GM19025 (cell line): Measurements from ENCODE around the gene CDON.

Experiments used
- ATAC-seq: cut with Tn5 transposase; IDR thresholded peaks from one replicate; pipeline ENCODE4 v1.9.1; 2021; ENCODE audit warnings: mild to moderate bottlenecking, low read depth, moderate library complexity; ENCODE audit not compliant: unreplicated experiment

CDON gene

DNA sequence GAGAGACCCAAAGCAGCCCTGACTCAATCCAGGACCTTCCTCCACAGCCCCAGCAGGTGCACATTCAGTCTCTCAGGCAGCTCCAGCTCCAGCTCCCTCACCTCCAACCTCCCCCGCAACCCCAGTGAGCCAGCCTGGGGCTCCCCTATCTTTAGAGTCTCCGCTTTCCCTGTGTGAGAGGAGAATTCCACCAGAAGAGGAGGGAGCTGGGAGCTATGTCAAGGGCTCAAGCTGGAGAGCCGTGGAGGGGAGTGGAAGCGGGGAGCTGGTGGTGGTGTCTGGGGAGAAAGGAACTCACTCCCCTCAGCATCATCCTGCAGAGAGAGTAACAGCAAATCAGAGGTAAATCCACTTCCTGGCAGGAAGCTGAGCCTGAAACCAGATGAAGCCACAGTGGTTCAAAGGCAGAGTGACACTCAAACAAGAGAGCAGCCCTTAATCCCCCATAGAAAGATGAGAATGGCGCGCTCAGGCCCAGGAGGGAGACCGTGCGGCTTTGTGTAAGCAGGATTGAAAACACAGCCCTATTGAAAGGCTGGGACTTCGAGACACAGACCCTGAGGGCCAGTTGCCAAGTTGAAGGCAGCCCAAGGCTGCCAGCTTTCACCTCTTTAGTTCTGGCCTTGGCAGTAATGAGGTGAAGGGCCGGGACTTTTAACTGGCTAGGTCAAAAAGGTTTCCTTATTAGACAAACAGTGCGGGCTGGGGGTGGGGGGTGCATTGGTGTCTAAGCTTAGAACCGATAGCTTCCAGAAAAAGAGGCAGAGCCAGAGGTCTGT, 21.4 kb upstream of the CDON start:
- ATAC-seq = no peak

DNA sequence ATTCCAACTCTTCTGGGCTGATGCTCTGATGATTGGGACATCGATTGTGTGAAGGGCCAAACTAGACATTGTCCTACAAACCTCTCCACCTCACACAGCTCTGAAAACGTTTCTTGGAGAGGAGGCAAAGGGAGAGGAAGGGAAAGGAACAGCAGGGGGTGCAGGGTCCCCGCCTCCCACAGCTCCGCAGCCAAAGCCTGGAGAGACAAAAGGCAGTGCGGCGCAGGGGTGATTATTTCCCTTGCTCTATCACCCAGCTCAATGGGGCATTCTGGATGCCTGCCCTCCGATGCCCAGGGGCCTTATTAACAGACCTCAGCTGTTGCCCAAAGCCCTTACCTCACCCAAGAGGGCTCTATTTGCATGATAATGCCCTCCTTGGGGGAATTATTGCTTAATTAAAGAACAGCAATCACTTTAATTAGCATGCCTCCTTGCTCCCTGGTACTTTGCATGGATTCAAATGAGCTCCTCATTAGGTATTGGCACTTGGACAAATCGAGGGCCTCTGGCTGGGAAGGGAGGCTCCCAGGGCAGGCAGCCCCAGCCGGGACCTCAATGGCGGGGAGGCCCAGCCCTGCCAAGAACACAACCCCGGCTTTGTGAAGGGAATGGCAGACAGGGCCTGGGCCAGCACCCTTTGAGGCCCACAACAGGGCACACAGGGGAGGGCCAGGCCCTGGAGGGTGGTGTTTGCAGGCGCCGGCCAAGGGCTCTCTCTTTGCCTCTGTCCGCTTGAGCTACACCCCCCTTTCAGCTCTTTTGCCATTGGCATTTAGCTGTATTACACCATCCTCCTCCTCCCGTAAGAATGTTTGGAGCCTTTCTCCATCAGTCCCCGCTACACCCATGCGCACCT, 19.8 kb upstream of the CDON start:
- ATAC-seq = no peak

GRCh38 chr11:126081915-126082250, 19.2 kb upstream of the CDON start:
- no peak for ATAC-seq

DNA sequence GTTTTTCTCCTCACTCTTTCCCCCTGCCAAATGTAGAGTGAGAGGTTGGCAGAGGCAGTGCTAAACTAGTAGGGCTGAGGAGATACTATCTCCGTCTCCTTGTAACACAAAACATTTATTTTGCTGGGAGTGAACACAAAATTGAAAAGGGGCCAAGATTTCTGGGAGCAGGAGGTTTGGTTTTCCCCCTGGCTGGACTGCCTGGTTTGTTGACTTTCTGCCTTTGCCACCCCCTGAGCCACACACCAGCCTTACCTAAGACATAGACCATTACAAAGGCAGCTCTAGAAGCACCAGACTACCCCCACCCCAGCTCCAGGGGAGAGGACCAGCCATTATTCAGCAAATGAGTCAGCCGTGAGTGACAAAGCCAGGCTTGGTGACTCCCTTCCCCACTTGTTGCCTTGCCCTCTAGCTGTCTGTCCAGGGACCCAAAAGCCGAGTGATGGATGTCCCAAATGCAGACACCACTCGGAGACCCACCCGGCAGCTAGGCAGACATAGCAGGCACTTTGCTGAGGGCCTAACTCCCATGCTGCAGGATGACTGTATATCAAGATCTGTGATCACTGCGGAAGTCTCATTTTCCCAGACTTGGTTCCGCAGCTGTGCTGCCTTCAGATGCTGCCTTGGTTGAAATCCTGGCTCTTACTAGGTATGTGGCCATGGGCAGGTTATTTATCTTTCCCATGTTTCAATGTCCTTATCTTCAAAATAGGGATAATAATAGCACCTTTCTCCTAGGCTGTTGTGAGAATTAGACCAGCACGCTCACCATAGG, 17.7 kb upstream of the CDON start:
- ATAC-seq = no peak

- ATAC-seq = no peak
Observed at GRCh38 chr11:126079621-126080124, 17.0 kb upstream of the CDON start.

GRCh38 chr11:126076641-126077040, 14.0 kb upstream of the CDON start:
- no peak for ATAC-seq

DNA sequence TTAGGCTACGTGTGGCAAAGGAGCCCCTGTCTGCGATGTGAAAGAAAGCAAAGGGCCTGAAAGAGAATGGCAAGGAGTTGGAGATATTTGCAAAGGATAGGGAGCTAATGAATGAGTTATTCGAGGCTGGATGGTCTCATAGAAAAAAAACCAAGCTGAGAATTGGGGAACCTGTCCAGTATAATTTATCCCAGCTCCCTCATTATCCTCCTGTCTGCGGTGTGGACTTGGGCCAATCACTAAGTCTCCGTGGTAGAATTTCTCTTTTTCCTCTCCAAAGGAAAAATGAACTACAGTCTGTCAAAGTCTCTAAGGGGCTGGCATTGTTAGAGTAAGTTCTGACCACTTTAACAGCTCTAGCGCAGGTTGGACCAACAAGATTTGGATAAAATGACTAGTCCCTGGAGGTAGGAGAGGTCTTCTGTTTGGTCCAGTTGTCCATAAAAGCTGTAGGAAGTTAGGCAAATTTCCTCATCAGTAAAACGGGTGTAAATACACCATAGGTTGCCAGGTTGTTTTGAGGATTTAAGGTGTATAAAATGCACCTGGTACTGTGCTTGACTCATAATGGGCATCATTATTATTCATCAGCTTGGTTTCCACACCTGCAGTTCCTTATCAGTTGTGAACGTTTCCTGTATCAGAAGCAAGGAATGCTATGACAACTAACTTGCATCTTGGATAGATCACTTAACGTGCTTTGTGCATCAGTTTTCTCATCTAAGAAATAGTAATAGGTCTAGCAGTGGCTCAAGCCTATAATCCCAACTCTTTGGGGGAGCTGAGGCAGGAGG, 10.3 kb upstream of the CDON start:
- ATAC-seq = no peak

DNA sequence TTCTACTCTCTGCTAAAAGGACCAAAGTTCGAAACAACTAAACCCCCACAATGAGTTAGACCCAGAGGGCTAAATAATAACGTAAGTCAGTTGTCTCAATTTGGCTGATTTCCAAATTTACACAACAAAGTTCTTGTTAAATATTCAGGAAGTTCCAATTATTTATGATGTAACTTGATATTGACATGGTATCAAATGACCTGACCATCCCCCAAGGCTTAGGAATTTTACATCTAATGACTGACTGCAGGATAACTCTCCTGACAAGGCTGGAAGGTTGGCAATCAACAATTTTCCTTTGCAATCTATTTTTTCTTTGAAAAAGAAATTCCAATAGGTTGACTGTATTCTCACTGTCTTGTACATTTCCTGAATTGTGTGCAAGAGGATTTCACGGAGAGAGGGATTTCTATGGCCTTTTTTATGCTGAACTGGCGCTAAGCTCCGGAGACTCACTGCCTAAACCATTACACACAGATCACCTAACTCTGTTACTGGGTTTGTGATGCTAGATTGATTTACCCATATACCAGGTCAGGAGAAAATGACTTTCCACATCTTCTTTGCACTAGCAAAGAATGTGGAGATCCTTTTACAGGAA, 9.6 kb upstream of the CDON start:
- ATAC-seq = no peak

- no peak for ATAC-seq
Observed at GRCh38 chr11:126063507-126063852, 814 bp upstream of the CDON start.

- no peak for ATAC-seq
Observed at GRCh38 chr11:126061707-126062678, 673 bp downstream of the CDON start.

- no peak for ATAC-seq
Observed at GRCh38 chr11:126060757-126061171, 1.9 kb downstream of the CDON start.

DNA sequence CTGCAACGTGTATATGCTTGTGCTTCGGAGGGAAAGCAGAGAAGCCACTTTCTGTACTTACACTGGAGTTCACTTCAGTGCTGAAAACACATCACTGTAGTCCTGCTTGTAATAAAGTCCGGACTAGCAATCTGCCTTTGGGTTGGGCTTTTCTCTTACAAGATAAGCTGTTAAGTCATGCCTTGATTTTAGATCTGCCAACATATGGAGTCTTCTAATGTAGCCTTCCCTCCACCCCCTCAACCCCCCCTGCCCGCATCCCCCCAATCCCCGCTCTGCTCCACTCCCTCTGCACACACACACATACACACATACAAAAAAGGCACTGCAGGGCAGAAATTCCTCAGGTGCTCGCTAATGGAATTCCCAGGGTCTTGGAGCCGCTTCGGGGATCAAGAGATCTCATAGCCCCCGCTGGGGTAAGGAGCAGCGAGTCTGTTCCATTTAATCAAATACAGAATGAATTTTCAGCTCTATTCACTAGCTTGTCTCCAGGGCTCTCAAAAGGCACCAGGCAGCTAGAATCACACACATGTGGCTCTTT, 3.4 kb downstream of the CDON start:
- no peak for ATAC-seq

DNA sequence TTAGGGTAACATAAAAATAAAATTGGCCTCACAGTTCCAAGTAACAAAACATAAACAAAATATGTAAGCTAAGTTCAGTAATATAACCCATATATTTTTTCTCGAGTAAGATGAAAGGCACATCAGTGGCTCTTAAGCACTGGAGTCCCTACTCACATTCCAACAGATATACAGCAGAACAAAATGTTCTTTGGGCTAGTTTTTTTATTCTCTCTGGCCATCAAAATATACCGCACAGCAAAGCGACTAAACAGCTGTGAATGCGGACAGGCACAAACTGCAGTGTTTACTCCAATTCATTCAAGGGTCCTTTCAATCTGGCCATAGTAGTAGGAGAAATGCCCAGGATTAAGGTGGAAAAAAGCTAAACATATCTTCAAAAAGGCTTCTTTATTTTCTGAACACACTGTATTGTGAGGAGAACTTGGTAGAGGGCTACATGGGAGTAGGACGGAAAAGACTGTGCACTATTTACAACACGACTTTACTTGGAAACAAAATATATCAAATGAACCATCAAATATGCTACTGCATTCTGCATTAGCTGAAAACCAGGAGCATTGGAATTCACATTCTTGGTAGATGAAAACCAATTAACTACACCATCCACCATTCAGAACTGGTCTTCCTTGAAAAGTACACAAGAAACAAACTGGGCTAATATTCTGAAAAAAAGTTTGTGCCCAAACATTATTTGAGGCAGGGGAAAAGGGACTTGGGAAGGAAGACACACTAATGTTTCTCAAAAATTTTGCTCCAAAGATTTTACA, 4.4 kb downstream of the CDON start:
- no peak for ATAC-seq

- no peak for ATAC-seq
Observed at GRCh38 chr11:126054882-126055281, 7.8 kb downstream of the CDON start.

GRCh38 chr11:126054408-126054807, 8.3 kb downstream of the CDON start:
- ATAC-seq = no peak

DNA sequence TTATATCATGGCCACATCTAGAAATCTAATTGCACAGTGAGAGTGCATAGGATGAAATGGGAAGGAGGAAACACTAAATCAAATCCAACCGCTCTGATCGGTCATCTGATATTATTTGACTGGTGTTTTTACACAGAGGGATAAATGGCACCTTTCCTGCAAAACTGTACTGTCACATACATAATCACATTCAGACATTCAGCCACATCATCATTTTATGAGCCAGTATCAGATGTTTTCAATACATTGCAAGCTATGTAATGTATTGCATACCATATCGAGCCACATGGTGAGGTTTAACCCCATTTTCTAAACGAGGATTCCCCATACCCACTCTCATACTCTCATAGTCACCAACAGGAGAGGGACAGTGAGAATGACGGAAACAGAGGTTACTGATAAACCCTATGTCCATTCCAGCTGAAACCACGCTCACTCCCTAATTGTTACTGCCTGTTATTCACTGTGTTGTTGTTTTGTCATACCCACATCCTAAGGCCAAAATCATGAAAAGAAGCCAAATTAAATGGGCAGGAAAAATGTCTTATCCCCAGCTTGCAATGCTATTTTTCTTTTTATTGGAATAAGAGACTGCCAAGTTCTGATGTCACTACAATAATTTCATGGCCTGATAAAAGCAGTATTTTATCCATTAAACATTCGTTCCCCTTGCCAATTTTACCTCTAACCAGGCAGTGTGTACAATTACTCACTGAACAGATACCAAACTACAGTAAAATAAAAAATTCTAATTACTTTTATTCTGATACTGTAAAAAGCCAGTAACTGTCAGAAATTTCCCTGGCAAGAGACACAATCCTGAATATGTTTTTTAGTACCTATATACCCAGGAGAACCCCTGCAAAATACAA, 9.0 kb downstream of the CDON start:
- ATAC-seq = no peak

GRCh38 chr11:126051117-126051516, 11.5 kb downstream of the CDON start:
- no peak for ATAC-seq
